ENCODE measurements around the gene PIK3C2G. TPM values are rescaled to one million over a fixed set of nuclear protein-coding genes. Genes with fewer than 3 reads are reported as not detected.

The PIK3C2G gene
- polyA plus RNA-seq, 1 donor (not counting 4 experiments of a cell fraction or from before 2014, with no cell fraction given) = 3.7 TPM

- no peaks in the 10 kb centered on the region for H3K9me1 ChIP-seq (ENCODE audit: control insufficient read depth, extremely low read depth, insufficient read depth, low read length)
- DNase-seq (ENCODE audit: low read depth, low spot score) (no peak), FAIRE-seq (no peak)
- H2AFZ ChIP-seq (ENCODE audit: control insufficient read depth, low read length) = no peak overlapping the region
- no peaks in the 10 kb centered on the region for H3K36me3 ChIP-seq (ENCODE audit: control insufficient read depth in 2 of 2, extremely low read depth in 1 of 2, insufficient read depth in 2 of 2, low read length in 2 of 2)
- no peak overlapping the region for H3K27ac ChIP-seq (ENCODE audit: control insufficient read depth, insufficient read depth, low read length)
- H3K4me3 ChIP-seq (ENCODE audit: control insufficient read depth in 2 of 3, extremely low read depth in 1 of 3, insufficient read depth in 2 of 3, low read depth in 1 of 3, low read length in 3 of 3) = no peak overlapping the region
- H3K9ac ChIP-seq (ENCODE audit: control insufficient read depth, extremely low read depth, insufficient read depth, low read length) = no peak overlapping the region
- dilution Hi-C loops (cut with MboI; ENCODE audit: extremely low pct_ligation_motif_present, low sequenced_read_pairs) = no loop called here
- no peak overlapping the region for H3K4me2 ChIP-seq (ENCODE audit: control insufficient read depth, extremely low read depth, insufficient read depth, low read depth, low read length)
- no peaks in the 10 kb centered on the region for H3K4me1 ChIP-seq (ENCODE audit: control insufficient read depth, extremely low read depth, insufficient read depth, low read length)
- H4K20me1 ChIP-seq (ENCODE audit: control insufficient read depth, extremely low read depth, insufficient read depth, low read length) = no peaks in the 10 kb centered on the region
- H3K9me3 ChIP-seq (ENCODE audit: control insufficient read depth, low read depth, low read length) = no peaks in the 10 kb centered on the region
- no peaks in the 10 kb centered on the region for H3K79me2 ChIP-seq (ENCODE audit: control insufficient read depth, insufficient read depth, low read length)
- H3K27me3 ChIP-seq (ENCODE audit: control insufficient read depth, extremely low read depth, insufficient read depth, low read length) = no peaks in the 10 kb centered on the region
- TF ChIP-seq CTCF (optimal IDR thresholded peaks at IDR 0.05 in 1 of 3, IDR thresholded peaks at IDR 0.05 in 1 of 3, conservative IDR thresholded peaks at IDR 0.05 in 1 of 3; ENCODE audit: extremely low read depth in 1 of 3, insufficient read depth in 2 of 3, low read length in 3 of 3) = no peak
- TF ChIP-seq EZH2 (IDR thresholded peaks at IDR 0.05; ENCODE audit: low read length) = no peak
Observed at GRCh38 chr12:18612971-18613370, 351.7 kb downstream of the PIK3C2G start.

GRCh38 chr12:18620986-18621385 is 359.7 kb downstream of the PIK3C2G start:
- Histone ChIP-seq H3K9me3 (ENCODE audit: control insufficient read depth, low read depth, low read length) (no peaks in the 10 kb centered on the region), H3K4me1 (ENCODE audit: control insufficient read depth, extremely low read depth, insufficient read depth, low read length) (no peaks in the 10 kb centered on the region), H4K20me1 (ENCODE audit: control insufficient read depth, extremely low read depth, insufficient read depth, low read length) (no peaks in the 10 kb centered on the region), H2AFZ (ENCODE audit: control insufficient read depth, low read length) (no peak overlapping the region), H3K36me3 (ENCODE audit: control insufficient read depth in 2 of 2, extremely low read depth in 1 of 2, insufficient read depth in 2 of 2, low read length in 2 of 2) (no peaks in the 10 kb centered on the region), H3K4me3 (ENCODE audit: control insufficient read depth in 2 of 3, extremely low read depth in 1 of 3, insufficient read depth in 2 of 3, low read depth in 1 of 3, low read length in 3 of 3) (no peak overlapping the region), H3K4me2 (ENCODE audit: control insufficient read depth, extremely low read depth, insufficient read depth, low read depth, low read length) (no peak overlapping the region), H3K9ac (ENCODE audit: control insufficient read depth, extremely low read depth, insufficient read depth, low read length) (no peak overlapping the region), H3K27ac (ENCODE audit: control insufficient read depth, insufficient read depth, low read length) (no peak overlapping the region), H3K79me2 (ENCODE audit: control insufficient read depth, insufficient read depth, low read length) (no peaks in the 10 kb centered on the region), H3K9me1 (ENCODE audit: control insufficient read depth, extremely low read depth, insufficient read depth, low read length) (no peaks in the 10 kb centered on the region), H3K27me3 (ENCODE audit: control insufficient read depth, extremely low read depth, insufficient read depth, low read length) (no peaks in the 10 kb centered on the region)
- dilution Hi-C loops (cut with MboI; ENCODE audit: extremely low pct_ligation_motif_present, low sequenced_read_pairs) = no loop called here
- TF ChIP-seq CTCF (optimal IDR thresholded peaks at IDR 0.05 in 1 of 3, IDR thresholded peaks at IDR 0.05 in 1 of 3, conservative IDR thresholded peaks at IDR 0.05 in 1 of 3; ENCODE audit: extremely low read depth in 1 of 3, insufficient read depth in 2 of 3, low read length in 3 of 3) (no peak), EZH2 (IDR thresholded peaks at IDR 0.05; ENCODE audit: low read length) (no peak)
- DNase-seq (ENCODE audit: low read depth, low spot score) (no peak), FAIRE-seq (no peak)

All from keratinocyte (primary cell).